Measurements from ENCODE around the gene CEBPE.

The CEBPE gene

GRCh38 chr14:23091294-23092225 is 27.5 kb downstream of the CEBPE start:
- Histone ChIP-seq H3K4me3 (ENCODE audit: low read depth, low read length) (no peak overlapping the region), H3K27ac (no peak overlapping the region), H3K27me3 (replicated peaks) (no peaks in the 10 kb centered on the region), H3K36me3 (replicated peaks) (peaks cover 27% of the 10 kb centered on the region)
- no peak for DNase-seq
- no peak for TF ChIP-seq CTCF (IDR thresholded peaks at IDR 0.05; ENCODE audit: low read depth, low read length, missing control alignments)
- in situ Hi-C loops (cut with HindIII; ENCODE audit: low pct_ligation_motif_present, low sequenced_read_pairs) = no loop called here

GRCh38 chr14:23090254-23090636 is 28.8 kb downstream of the CEBPE start:
- Histone ChIP-seq H3K27me3 (replicated peaks) (no peaks in the 10 kb centered on the region), H3K36me3 (replicated peaks) (peaks cover 40% of the 10 kb centered on the region), H3K27ac (no peak overlapping the region), H3K4me3 (ENCODE audit: low read depth, low read length) (no peak overlapping the region)
- in situ Hi-C loops (cut with HindIII; ENCODE audit: low pct_ligation_motif_present, low sequenced_read_pairs) = no loop called here
- no peak for DNase-seq
- no peak for TF ChIP-seq CTCF (IDR thresholded peaks at IDR 0.05; ENCODE audit: low read depth, low read length, missing control alignments)

- H3K27me3 ChIP-seq (replicated peaks) = no peaks in the 10 kb centered on the region
- no peak overlapping the region for H3K27ac ChIP-seq
- H3K4me3 ChIP-seq (ENCODE audit: low read depth, low read length) = no peak overlapping the region
- no peak for TF ChIP-seq CTCF (IDR thresholded peaks at IDR 0.05; ENCODE audit: low read depth, low read length, missing control alignments)
- peaks cover 40% of the 10 kb centered on the region for H3K36me3 ChIP-seq (replicated peaks)
- in situ Hi-C loops (cut with HindIII; ENCODE audit: low pct_ligation_motif_present, low sequenced_read_pairs) = no loop called here
- no peak for DNase-seq
Measured at GRCh38 chr14:23089498-23090253, 29.4 kb downstream of the CEBPE start.

- no peak for DNase-seq
- in situ Hi-C loops (cut with HindIII; ENCODE audit: low pct_ligation_motif_present, low sequenced_read_pairs) = no loop called here
- TF ChIP-seq CTCF (IDR thresholded peaks at IDR 0.05; ENCODE audit: low read depth, low read length, missing control alignments) = no peak
- Histone ChIP-seq H3K27ac (no peak overlapping the region), H3K4me3 (ENCODE audit: low read depth, low read length) (no peak overlapping the region), H3K27me3 (replicated peaks) (no peaks in the 10 kb centered on the region), H3K36me3 (replicated peaks) (peaks cover 45% of the 10 kb centered on the region)
Measured at GRCh38 chr14:23086565-23086964, 32.5 kb downstream of the CEBPE start.

GRCh38 chr14:23085458-23085857 is 33.6 kb downstream of the CEBPE start:
- no peak for TF ChIP-seq CTCF (IDR thresholded peaks at IDR 0.05; ENCODE audit: low read depth, low read length, missing control alignments)
- Histone ChIP-seq H3K27ac (no peak overlapping the region), H3K36me3 (replicated peaks) (peaks cover 51% of the 10 kb centered on the region), H3K4me3 (ENCODE audit: low read depth, low read length) (no peak overlapping the region), H3K27me3 (replicated peaks) (no peaks in the 10 kb centered on the region)
- in situ Hi-C loops (cut with HindIII; ENCODE audit: low pct_ligation_motif_present, low sequenced_read_pairs) = no loop called here
- no peak for DNase-seq

Data from brain microvascular endothelial cell (primary cell).